ENCODE results near the gene MFSD6.
"Not testable (repeated sequence)": the region's sequence is repeated elsewhere in the genome, so short reads cannot be mapped to it uniquely, and the experiment has no call there.

Gene MFSD6

DNA sequence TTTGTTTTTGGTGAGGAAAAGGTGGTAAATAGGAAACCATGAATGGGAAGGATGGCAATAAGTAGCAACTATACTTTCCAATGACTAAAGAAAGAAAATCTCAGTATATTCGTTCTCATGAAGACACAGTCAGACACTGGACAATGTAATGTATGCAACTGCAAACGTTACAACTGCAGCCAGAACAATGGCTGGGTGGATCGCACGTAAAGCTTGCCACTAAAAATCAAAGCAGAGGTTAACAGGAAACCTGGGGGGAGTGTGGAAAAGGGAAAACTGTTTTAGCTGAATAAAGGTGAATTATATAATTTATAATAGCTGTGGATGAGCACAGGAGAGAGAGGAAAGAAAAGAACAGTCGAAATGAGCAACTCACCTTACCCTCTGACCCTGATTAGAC, 93.1 kb downstream of the MFSD6 start:
- DNase-seq (ENCODE audit: low read depth, low spot score), result no peak

DNA sequence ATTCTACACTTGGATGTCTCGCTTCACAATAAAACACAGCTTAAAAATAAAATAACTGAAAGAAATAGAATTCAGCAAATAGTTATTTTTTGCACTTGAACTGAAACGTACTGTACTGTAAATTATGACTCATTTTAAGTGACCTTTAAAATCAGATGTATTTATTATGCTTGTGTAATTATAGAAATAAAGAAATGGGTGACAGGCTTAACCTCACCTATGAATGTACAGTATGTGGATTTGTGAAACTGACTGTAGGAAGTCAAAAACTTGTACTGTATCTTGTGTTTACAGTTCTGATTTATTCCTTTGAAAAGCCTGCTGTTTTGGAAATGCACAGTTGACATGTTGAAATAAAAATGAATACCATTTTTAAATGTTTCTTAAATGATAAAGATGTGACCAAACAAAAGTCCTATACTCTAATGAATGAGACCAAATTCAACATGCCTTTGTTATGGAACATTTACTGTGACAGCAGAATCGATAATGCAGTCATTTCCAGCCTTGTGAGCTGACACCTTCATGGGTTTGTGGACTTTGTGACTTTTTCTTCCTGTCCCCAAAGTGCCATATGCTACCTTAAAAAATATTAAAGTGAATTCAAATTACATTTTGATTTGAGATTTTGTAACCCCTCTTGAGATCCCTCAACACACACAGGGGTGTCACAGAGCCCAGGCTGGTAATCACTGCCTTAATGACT, 93.7 kb downstream of the MFSD6 start:
- no peak for DNase-seq (ENCODE audit: low read depth, low spot score)

DNA sequence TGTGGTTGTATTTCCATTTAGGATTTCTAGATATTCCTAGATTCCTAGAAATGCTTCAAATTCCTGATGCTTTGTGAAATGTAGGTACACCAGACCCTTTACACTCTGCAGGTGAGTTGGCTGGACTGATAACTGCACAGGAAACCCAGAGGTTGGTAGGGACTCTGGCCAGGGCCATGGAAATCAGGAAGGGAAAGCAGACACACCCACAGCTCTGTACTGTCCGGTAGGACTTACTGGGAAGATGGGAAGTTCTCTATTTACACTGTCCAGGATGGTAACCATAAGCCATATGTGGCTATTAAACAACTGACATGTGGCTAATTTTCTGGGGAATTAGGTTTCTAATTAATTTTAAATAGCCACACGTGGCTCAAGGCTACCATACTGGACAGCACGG, 94.9 kb downstream of the MFSD6 start:
- no peak for DNase-seq (ENCODE audit: low read depth, low spot score)

DNA sequence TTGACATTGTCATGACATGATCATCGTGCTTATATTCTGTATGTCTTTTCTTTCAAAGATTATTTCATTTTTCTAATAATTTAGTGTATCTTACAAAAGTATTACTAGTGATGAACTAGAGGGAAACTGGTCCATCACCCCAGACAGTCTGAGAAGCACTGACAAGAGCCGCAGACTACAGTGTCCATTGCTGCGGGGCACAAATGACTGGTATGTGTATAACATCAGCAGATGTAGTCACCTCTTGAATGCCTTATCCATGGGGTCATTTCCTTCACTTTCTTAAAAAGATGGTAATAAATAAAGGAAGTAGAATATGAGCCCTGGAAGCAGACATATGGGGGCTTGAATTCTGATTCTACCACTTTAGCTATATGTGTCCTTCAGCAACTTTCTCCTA, 96.8 kb downstream of the MFSD6 start:
- DNase-seq (ENCODE audit: low read depth, low spot score), result no peak

DNA sequence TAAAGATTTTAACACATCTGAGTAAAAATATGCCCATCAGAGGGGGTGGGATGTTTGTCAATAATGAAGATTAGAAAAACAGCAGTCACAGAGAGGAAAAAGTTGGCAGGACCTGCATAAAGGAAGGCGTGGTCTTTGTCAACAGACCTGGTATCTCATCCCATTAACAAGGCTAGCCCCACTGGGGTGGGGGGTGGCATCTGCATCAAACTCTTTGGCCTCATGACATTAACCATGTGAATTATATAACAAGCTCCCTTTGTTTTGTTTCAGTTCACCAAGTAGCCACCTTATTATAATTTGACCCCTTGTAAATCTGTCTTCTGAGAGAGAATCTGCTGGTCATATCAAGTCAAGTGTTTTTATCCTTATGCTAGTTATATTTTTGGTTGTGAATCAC, 97.5 kb downstream of the MFSD6 start:
- DNase-seq (ENCODE audit: low read depth, low spot score), result no peak

DNA sequence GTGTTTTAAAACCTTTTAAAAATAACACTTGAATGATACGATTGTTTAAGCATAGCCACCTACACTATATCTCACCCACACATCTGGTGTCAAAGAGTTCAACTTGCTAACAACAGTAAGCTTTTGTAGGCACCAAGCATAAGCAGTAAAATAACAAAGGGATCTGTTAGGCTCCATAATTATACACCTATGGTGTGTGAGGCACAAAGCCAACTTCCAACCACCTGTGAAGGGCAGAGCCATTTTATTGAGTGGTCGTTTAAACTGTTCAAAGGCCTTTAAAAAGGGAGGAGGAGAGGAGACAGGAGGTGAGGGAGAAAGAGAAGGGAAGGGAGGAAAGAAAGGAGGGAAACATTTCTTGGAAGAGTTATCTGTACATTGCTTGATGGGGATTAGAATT, 98.5 kb downstream of the MFSD6 start:
- no peak for DNase-seq (ENCODE audit: low read depth, low spot score)

DNA sequence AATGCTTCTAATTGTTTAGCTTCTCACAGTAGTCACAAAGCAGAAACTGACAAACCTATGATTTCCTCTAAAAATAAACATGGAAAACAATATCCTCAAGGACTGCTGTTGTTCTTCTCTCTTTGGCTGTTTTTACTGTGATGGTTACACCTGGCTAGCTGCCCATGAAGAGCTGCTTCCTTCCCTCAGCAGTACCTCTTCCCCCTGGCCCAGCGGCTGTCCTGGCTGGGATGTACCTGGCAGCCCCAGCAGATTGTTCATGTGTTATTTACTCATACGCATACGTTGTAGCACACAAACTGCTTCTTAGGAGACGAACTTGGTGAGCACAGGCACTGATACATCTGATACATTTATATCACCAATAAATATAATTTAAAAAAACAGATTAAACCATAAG, 99.0 kb downstream of the MFSD6 start:
- no peak for DNase-seq (ENCODE audit: low read depth, low spot score)

DNA sequence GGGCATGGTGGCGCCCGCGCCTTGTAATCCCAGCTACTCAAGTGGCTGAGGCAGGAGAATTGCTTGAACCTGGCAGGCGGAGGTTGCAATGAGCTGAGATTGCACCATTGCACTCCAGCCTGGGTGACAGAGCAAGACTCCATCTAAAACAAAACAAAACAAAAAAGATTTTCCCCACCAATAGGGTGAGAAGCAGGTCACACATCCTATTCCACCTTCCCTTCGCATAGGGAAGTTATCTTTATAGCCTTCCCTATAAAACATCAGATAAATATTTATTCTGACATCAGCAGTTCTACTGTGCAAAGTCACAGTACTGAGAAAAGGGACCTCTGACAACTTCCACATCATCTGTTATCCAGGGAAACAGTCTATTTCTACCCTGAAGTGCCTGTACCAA, 101.7 kb downstream of the MFSD6 start:
- DNase-seq (ENCODE audit: low read depth, low spot score), result not testable (repeated sequence)

DNA sequence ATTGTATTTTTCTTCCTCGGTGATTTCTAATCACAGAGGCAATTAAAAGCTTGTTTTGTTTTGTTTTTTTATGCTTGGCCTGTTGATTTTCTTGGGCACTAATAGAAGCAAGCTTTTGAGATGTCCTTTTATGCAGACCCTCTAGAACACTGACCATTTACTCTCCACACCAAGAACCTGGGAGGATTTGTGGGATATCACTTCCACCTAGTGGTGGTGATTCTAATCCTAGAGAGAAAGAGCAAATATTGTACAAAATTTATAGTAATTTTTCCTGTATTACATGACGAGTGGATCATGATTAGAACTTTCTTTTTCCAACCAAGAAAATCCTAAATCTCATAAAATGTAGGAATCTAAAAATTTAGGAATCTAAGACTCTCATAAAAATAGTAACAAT, 102.9 kb downstream of the MFSD6 start:
- no peak for DNase-seq (ENCODE audit: low read depth, low spot score)

DNA sequence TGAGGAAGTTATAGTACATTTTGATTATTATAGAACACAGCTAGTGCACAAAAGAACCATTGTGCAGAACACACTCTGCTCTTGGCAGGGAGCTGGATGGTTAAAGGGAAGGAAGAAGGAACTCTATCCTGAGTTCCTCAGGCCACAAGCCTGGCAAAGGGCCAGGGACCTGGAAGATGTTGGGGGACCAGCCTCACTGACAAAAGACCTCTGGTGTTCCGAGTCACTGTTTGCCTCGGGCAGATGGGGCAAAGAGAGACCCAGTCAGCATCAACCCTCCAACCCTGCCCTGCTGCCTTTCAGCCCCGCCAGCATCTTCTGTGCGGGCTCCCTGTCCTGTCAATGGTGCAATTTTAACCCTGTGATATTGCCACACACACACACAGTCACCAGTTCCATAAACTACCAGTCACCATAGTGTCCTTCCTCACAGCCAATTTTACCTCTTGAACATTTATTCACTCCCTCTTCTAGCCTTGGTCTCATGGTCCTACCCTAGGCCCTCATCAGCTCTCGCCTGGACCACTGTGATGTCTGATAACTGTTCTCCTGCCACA, 104.5 kb downstream of the MFSD6 start:
- no peak for DNase-seq (ENCODE audit: low read depth, low spot score)

DNA sequence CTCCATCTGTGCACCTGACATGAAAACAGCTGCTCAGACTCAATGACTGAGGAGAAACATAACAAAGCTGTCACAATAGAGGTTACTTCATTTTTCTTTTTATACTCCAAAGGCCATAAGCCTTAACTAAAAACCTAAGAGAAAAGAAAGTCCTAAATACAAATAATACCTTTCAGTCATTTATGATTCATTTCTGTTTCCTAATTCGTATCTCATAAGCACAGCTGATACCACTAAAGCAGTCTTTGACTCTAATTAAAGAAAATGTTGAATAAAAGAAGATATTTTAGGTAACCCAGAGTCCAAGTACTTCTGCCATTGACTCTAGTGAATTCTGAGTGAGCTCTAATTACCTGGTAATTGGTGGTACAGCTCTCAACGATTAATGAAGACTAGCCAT, 105.7 kb downstream of the MFSD6 start:
- DNase-seq (ENCODE audit: low read depth, low spot score), result no peak

DNA sequence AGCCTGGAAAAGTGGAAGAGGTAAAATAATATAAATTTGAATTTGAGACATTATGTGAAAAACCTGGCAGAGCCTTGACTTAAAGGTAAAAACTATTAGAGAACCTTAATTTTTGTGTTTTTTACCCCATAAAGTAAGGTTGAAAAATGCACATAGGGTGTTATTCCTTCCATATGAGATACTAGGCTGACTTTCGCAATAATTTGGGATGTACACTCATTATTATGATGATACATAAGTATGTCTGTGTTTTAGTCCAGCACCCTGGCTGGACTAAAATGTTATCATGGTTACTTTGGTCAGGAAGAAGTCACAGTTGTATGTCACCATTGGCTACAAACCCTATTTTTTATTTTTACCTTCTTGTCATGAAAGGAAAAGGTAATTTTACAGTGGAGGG, 106.5 kb downstream of the MFSD6 start:
- DNase-seq (ENCODE audit: low read depth, low spot score), result no peak

DNA sequence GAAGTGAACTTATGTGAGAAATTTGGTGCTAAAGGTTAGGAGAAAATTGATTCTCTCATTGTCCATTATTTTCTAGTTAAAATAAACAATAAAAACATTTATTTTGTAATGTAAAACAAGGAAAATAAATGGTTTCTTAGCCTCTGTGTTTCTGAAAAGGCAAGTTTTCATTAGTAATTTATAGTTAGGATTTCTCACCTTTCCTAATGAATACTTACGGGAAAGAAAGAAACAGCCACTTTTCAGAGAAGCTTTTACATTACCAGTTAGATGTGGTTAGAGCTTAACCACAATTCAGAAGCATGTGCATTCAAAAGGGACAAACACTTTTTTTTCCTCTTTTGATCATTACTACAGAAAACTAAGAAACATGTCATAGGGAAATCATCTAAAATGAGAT, 107.5 kb downstream of the MFSD6 start:
- no peak for DNase-seq (ENCODE audit: low read depth, low spot score)

DNA sequence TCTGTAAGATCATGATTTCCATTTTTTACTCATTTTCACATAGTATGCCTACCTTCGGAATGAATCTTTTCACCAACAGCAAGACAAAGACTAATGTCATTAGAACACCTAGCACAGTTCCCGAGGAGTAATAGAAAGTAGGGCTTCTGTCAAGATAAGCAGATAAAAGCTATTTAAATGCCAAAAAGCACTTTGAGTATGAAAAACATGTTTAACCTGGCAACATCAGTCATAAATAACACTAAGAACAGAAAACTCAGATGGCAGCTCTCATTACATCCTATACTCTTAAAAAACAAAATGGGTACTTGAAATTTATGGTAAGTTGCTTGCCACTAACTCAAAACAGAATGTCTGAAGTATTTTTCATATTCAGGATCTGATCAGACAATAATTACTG, 109.3 kb downstream of the MFSD6 start:
- no peak for DNase-seq (ENCODE audit: low read depth, low spot score)

DNA sequence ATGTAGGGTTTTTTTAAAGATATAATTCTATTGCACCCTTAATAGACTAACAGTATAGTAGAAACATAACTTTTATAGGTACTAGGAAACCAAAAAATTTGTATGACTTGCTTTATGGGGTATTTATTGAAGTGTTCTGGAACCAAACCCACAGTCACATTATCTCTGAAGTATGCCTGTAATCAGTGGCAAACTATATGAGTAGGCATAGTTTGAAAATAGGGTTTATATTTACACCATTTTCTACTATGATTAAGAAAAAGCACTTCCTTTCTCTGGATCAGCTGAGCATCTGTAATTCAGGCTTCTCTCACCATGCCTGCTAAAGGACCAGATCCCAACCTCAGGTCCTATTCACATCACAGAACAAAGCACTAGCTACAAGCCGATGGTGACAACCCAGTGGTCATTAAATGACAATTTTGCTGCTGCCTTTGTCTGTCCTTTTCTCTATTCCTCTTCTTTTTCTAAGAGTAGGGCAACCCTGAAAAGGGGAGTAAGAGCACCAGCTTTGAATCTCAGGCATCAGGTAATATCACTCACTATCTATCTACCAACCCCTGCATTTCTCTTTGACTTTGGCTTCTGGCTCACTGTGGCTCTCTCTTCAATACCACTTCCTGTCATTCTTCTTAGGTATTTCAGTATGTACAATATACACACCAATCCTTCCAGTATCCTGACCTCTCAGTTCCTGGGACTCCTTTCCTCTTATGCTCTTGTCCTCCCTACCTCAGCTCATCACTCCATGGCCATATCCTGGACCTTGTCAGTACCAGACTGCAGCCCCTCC, 112.0 kb downstream of the MFSD6 start:
- DNase-seq (ENCODE audit: low read depth, low spot score), result no peak

DNA sequence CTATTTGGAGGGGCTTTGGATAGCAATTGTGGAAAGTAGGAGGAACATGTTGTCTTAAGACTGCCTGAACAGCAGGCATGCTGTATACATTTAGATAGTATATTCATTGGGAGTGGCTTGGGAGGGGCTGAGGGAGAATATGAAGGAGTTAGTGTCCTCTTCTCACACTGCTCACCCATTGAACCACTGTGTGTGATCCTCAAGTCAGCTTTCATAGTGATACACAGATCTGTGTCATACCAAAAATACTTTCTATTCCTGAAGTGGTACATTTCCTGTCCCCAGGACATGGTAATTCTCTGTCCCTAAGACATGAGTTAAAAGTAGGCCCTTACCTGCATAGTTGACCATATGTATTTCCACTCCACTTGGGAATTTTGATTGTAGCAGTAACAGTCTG, 116.8 kb downstream of the MFSD6 start:
- no peak for DNase-seq (ENCODE audit: low read depth, low spot score)

DNA sequence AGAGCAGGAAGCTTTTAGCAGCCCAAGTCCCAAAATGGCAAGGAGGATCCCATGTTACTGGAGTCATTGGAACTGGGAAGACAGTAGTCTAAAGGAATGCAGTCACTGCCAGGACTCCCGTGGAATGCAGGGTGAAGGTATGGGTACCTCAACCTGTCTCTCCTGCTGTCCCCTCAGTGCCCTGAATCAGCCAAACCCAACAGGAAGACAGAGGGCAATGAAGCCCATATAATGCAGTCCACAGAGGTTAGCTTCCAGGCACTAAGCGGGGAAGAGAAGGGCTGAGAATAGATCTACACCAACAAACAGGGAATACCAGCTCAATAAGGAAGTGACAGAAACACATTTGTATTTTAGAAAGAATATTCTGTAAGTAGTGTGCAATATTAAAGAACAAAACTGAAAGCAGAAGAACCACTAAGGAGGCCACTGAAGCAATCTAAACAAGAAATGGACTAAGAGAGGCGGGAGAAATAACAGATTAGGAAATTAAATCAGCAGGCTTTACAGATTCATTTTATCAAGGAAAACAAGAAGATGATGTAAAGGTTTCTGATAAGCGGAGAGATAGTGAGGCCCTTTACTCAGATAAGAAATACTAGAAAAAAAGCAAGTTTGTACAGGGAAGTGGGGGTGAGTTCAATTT, 118.1 kb downstream of the MFSD6 start:
- no peak for DNase-seq (ENCODE audit: low read depth, low spot score)

DNA sequence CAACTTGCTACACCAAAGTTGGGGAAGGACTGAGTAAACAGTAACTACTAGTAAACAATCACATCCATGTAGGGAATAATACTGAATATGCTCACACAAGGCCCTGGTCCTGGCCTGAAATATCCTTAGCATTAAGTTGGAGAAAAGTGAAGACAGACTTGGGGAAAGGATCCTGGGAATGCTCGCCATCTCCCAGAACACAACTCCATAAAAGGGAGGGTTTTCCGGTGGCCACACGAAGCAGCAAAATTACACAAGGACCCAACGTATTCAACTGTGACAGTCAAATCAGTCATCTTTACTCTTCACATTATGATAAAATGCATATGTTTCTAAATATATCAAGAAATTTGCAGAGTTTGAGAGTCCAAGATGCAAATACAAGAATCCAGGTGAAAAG, 119.1 kb downstream of the MFSD6 start:
- DNase-seq (ENCODE audit: low read depth, low spot score), result no peak

DNA sequence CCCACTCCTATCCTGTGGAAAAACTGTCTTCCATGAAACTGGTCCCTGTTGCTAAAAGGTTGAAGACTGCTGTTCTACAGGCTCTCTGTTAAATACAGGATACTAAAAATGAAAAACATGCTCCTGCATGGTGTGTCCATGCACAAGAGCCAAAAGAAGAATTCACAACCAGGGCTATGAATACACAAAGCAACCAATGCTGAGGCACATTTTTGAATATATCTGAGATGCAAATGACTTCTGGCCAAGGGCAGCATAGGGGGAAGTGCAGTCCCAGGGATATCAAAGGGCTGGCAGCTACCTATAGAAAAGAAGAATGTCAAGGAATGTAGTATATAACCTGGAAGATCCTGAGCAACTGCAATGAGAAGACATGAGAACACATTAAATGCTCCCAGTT, 119.8 kb downstream of the MFSD6 start:
- DNase-seq (ENCODE audit: low read depth, low spot score), result no peak

DNA sequence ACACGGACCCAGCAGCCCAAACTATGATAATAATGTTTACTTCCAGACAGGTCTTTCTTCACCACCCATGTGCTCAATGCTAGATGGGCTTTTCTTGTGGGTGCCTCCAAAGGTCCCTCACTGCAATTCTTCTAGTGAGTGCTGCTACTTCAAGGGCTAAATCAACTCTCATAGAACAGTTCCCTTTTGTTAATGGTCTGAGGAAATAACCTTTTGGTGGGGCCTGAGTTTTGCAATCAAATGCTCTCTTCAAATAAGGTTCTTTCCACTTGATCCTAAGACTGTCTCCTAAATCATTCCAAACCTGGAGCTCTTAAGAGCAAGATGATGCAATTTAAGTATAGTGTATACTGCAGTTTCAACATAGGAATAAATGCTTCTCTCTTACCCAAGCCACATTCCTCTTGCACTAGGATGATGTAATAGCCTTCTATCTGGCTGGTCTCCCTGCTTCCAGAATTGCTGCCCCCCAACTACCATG, 120.4 kb downstream of the MFSD6 start:
- no peak for DNase-seq (ENCODE audit: low read depth, low spot score)

DNA sequence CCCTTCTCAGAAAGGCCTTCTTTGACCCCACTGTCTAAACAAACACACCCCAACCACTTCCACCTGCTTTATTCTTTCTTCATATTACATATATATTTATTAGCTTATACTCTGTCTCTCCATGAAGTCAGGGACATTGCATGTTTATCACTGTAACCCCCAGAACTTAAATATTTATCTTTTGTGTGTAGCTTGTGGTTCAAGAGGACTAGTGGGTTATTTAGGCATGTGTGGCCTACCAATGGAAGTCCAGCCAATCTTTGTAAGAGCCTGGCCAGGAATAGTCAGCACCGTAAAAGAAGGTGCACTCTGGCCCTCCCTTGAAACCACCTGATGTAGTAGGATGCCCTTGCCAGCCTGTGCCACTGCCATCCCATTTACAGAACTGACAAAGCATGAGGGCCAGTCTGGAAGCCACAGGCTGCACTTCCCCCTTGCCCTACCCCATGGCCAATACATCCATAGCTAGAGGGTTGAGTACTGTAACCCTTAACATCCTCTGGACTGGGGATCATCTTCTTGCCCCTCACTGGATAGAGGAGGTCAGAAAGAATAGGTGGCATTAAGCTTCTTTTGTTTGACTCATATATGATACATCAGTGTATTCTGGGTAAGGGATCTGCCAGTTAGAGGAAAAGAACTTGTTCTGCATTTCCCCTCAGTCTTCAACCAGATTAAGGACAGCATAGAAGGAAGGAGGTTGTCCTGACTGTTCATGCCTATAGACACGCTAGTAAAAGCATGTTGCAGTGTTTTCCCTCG, 121.5 kb downstream of the MFSD6 start:
- no peak for DNase-seq (ENCODE audit: low read depth, low spot score)
